Keratinocyte (primary cell): ENCODE data around the gene UBFD1. TPM values are rescaled to one million over a fixed set of nuclear protein-coding genes. Genes with fewer than 3 reads are reported as not detected.

Experiments used
- DNase-seq: peaks from one replicate; pipeline ENCODE4 v3.0.0-alpha.2; 2011; ENCODE audit warnings: low read depth, missing footprints, low spot score
- FAIRE-seq: peaks from 2 replicates; lab custom pipeline; 2011; peaks lifted over from hg19 to GRCh38; lab: Jason Lieb, UNC
- H2AFZ ChIP-seq: 2 replicates; pipeline ENCODE4 v1.6.0; 2012; ENCODE audit warnings: low read length, control low read depth, inconsistent platforms; ENCODE audit not compliant: control insufficient read depth
- H3K27ac ChIP-seq: 2 replicates; pipeline ENCODE4 v1.5.1; 2011; ENCODE audit warnings: low read length; ENCODE audit not compliant: control insufficient read depth, insufficient read depth
- H3K27me3 ChIP-seq: 3 replicates; pipeline ENCODE4 v1.6.0; 2011; ENCODE audit warnings: low read length; ENCODE audit not compliant: control insufficient read depth, insufficient read depth; ENCODE audit errors: extremely low read depth
- H3K36me3 ChIP-seq, 2 experiments: 2 replicates in 1 of 2; 3 replicates in 1 of 2; pipeline ENCODE4 v1.5.1; 2011; ENCODE audit warnings: low read length in 2 of 2, mild to moderate bottlenecking in 1 of 2; ENCODE audit not compliant: control insufficient read depth in 2 of 2, insufficient read depth in 2 of 2; ENCODE audit errors: extremely low read depth in 1 of 2
- H3K4me1 ChIP-seq: 3 replicates; pipeline ENCODE4 v1.5.1; 2011; ENCODE audit warnings: low read length; ENCODE audit not compliant: control insufficient read depth, insufficient read depth; ENCODE audit errors: extremely low read depth
- H3K4me2 ChIP-seq: 3 replicates; pipeline ENCODE4 v1.6.0; 2011; ENCODE audit warnings: low read depth, low read length; ENCODE audit not compliant: control insufficient read depth, insufficient read depth; ENCODE audit errors: extremely low read depth
- H3K4me3 ChIP-seq, 3 experiments: fragments of 200-600 bp in 1 of 3; sonication (generic) in 1 of 3; 2 replicates in 2 of 3; 3 replicates in 1 of 3; pipeline ENCODE4 v1.5.1; 2011 to 2016; ENCODE audit warnings: low read length in 3 of 3, mild to moderate bottlenecking in 3 of 3, control low read depth in 2 of 3, inconsistent platforms in 1 of 3, low read depth in 1 of 3, mixed read lengths in 1 of 3, mixed run types in 1 of 3, moderate library complexity in 1 of 3; ENCODE audit not compliant: control insufficient read depth in 2 of 3, insufficient read depth in 2 of 3; ENCODE audit errors: extremely low read depth in 1 of 3
- H3K79me2 ChIP-seq: 2 replicates; pipeline ENCODE4 v1.6.0; 2012; ENCODE audit warnings: low read length; ENCODE audit not compliant: control insufficient read depth, insufficient read depth
- H3K9ac ChIP-seq: 3 replicates; pipeline ENCODE4 v1.6.0; 2011; ENCODE audit warnings: low read length; ENCODE audit not compliant: control insufficient read depth, insufficient read depth; ENCODE audit errors: extremely low read depth
- H3K9me1 ChIP-seq: 3 replicates; pipeline ENCODE4 v1.6.0; 2011; ENCODE audit warnings: low read length; ENCODE audit not compliant: control insufficient read depth, insufficient read depth; ENCODE audit errors: extremely low read depth
- H3K9me3 ChIP-seq: 2 replicates; pipeline ENCODE4 v1.5.1; 2012; ENCODE audit warnings: low read depth, low read length; ENCODE audit not compliant: control insufficient read depth
- H4K20me1 ChIP-seq: 3 replicates; pipeline ENCODE4 v1.6.0; 2011; ENCODE audit warnings: low read length; ENCODE audit not compliant: control insufficient read depth, insufficient read depth; ENCODE audit errors: extremely low read depth
- CTCF ChIP-seq, 3 experiments: IDR thresholded peaks in 1 of 3; conservative IDR thresholded peaks in 1 of 3; optimal IDR thresholded peaks in 1 of 3; 2 replicates in 2 of 3; 3 replicates in 1 of 3; pipeline versions ENCODE3 to v1.5.1; 2011; ENCODE audit warnings: low read length in 3 of 3, mild to moderate bottlenecking in 3 of 3, moderate library complexity in 2 of 3, control low read depth in 1 of 3, inconsistent platforms in 1 of 3; ENCODE audit not compliant: insufficient read depth in 2 of 3; ENCODE audit errors: extremely low read depth in 1 of 3
- EZH2 ChIP-seq: IDR thresholded peaks from one replicate; pipeline ENCODE4 v1.6.1; 2012; ENCODE audit warnings: inconsistent platforms, mild to moderate bottlenecking, low read length, moderate library complexity
- dilution Hi-C: fragments of 300-500 bp; cut with MboI; formaldehyde crosslinking; loops from one replicate; pipeline ENCODE4 v1.7.0; 2020; ENCODE audit warnings: low sequenced_read_pairs; ENCODE audit not compliant: extremely low pct_ligation_motif_present
- polyA plus RNA-seq, 5 experiments: library from polyadenylated mRNA; depleted of rRNA in 3 of 5; stranded (reverse) in 3 of 5; stranded (forward) in 1 of 5; unstranded in 1 of 5; fragments of >200 nt; gene quantifications; 1 replicate in 1 of 5; 2 replicates in 3 of 5; 3 replicates in 1 of 5; pipeline versions ENCODE4 v1.2.1 to v1.2.3, GENCODE V29; 2011 to 2012; ENCODE audit warnings: missing spikeins in 2 of 5, low read depth in 1 of 5, low replicate concordance in 1 of 5

UBFD1 gene
- polyA plus RNA-seq, 1 donor (not counting 4 experiments of a cell fraction or from before 2014, with no cell fraction given): 36.3 TPM

- Histone ChIP-seq H3K4me1 (no peaks in the 10 kb centered on the region), H3K9ac (no peak overlapping the region), H4K20me1 (no peaks in the 10 kb centered on the region), H3K4me2 (no peak overlapping the region), H3K9me1 (no peaks in the 10 kb centered on the region), H3K79me2 (no peaks in the 10 kb centered on the region), H3K36me3 (peaks cover 32 to 39% of the 10 kb centered on the region in 2 experiments), H3K27me3 (no peaks in the 10 kb centered on the region), H3K4me3 (no peak overlapping the region), H3K27ac (no peak overlapping the region), H3K9me3 (no peaks in the 10 kb centered on the region), H2AFZ (no peak overlapping the region)
- FAIRE-seq (no peak), DNase-seq (no peak)
- dilution Hi-C loops: no loop called here
- no peak for TF ChIP-seq CTCF (optimal IDR thresholded peaks at IDR 0.05 in 1 of 3, IDR thresholded peaks at IDR 0.05 in 1 of 3, conservative IDR thresholded peaks at IDR 0.05 in 1 of 3; ENCODE audit: extremely low read depth in 1 of 3, insufficient read depth in 2 of 3, low read length in 3 of 3)
- TF ChIP-seq EZH2: no peak
Observed at GRCh38 chr16:23524886-23525285, 32.6 kb upstream of the UBFD1 start.

- Histone ChIP-seq H3K9me3 (no peaks in the 10 kb centered on the region), H3K9ac (no peak overlapping the region), H3K4me3 (no peak overlapping the region), H3K27ac (no peak overlapping the region), H3K79me2 (no peaks in the 10 kb centered on the region), H3K27me3 (no peaks in the 10 kb centered on the region), H3K9me1 (no peaks in the 10 kb centered on the region), H3K4me1 (no peaks in the 10 kb centered on the region), H2AFZ (no peak overlapping the region), H3K36me3 (peaks cover 30 to 34% of the 10 kb centered on the region in 2 experiments), H3K4me2 (no peak overlapping the region), H4K20me1 (no peaks in the 10 kb centered on the region)
- FAIRE-seq (no peak), DNase-seq (no peak)
- dilution Hi-C loops: no loop called here
- TF ChIP-seq CTCF (optimal IDR thresholded peaks at IDR 0.05 in 1 of 3, IDR thresholded peaks at IDR 0.05 in 1 of 3, conservative IDR thresholded peaks at IDR 0.05 in 1 of 3; ENCODE audit: extremely low read depth in 1 of 3, insufficient read depth in 2 of 3, low read length in 3 of 3) (no peak), EZH2 (no peak)
Observed at GRCh38 chr16:23527961-23528643, 29.4 kb upstream of the UBFD1 start.
